WTC11 (cell line): ENCODE results near the gene MVD. TPM values are rescaled to one million over a fixed set of nuclear protein-coding genes. Genes with fewer than 3 reads are reported as not detected.

Experiments used
- ATAC-seq: fragments of 200-7000 bp; cut with Tn5 transposase; 2 replicates; pipeline ENCODE4 v1.10.0; 2021; ENCODE audit warnings: mild to moderate bottlenecking, moderate library complexity
- CTCF ChIA-PET: fragments of 300-600 bp; sonication (Branson Sonifier 250); formaldehyde crosslinking; loops from one replicate; lab custom pipeline; 2021; ENCODE audit warnings: antibody characterized with exemption; lab: Charles Lee
- POLR2A ChIA-PET: fragments of 350-600 bp; sonication (Branson Sonifier 250); formaldehyde crosslinking; loops from one replicate; lab custom pipeline; 2021; ENCODE audit warnings: antibody characterized with exemption; lab: Charles Lee
- DNase-seq: peaks from one replicate; pipeline ENCODE4 v3.0.0; 2021; ENCODE audit warnings: low spot score
- H3K27ac Mint-ChIP-seq: 2 replicates; pipeline ENCODE4 v1.8.0; 2021; ENCODE audit warnings: mixed read lengths
- H3K27me3 Mint-ChIP-seq: 2 replicates; pipeline ENCODE4 v1.8.0; 2021; ENCODE audit warnings: low read depth, mild to moderate bottlenecking, moderate library complexity, mixed read lengths
- H3K36me3 Mint-ChIP-seq: 2 replicates; pipeline ENCODE4 v1.8.0; 2021; ENCODE audit warnings: mixed read lengths
- H3K4me1 Mint-ChIP-seq: 2 replicates; pipeline ENCODE4 v1.8.0; 2022; ENCODE audit warnings: mixed read lengths
- H3K4me3 Mint-ChIP-seq: 2 replicates; pipeline ENCODE4 v1.8.0; 2021; ENCODE audit warnings: mild to moderate bottlenecking, moderate library complexity, mixed read lengths
- H3K9me3 Mint-ChIP-seq: 2 replicates; pipeline ENCODE4 v1.8.0; 2021; ENCODE audit warnings: mixed read lengths
- CBFB ChIP-seq: sonication (generic); formaldehyde crosslinking; IDR thresholded peaks from 2 replicates; pipeline ENCODE4 v1.8.1; 2022; ENCODE audit warnings: mild to moderate bottlenecking, low read depth, missing genetic modification reagents
- EMX1 ChIP-seq: fragments of 250-450 bp; sonication (Bioruptor Pico); IDR thresholded peaks from 2 replicates; pipeline ENCODE4 v1.8.0; 2021; ENCODE audit warnings: mild to moderate bottlenecking
- ETV6 ChIP-seq: sonication (generic); formaldehyde crosslinking; IDR thresholded peaks from 2 replicates; pipeline ENCODE4 v1.8.1; 2022; ENCODE audit warnings: mild to moderate bottlenecking, missing genetic modification reagents
- FOXK1 ChIP-seq: sonication (generic); formaldehyde crosslinking; IDR thresholded peaks from 2 replicates; pipeline ENCODE4 v1.8.0; 2022; ENCODE audit warnings: mild to moderate bottlenecking, moderate library complexity, missing genetic modification reagents
- GRHL2 ChIP-seq: fragments of 250-450 bp; sonication (Bioruptor Pico); IDR thresholded peaks from 2 replicates; pipeline ENCODE4 v1.8.0; 2022; ENCODE audit warnings: mild to moderate bottlenecking, moderate library complexity; ENCODE audit not compliant: insufficient replicate concordance, severe bottlenecking
- HMGA2 ChIP-seq: fragments of 250-450 bp; sonication (Bioruptor Pico); IDR thresholded peaks from 2 replicates; pipeline ENCODE4 v1.4.0; 2021; ENCODE audit warnings: mild to moderate bottlenecking, moderate library complexity
- JAZF1 ChIP-seq: fragments of 250-450 bp; sonication (Bioruptor Pico); IDR thresholded peaks from 2 replicates; pipeline ENCODE4 v1.9.0; 2021; ENCODE audit warnings: moderate library complexity, mild to moderate bottlenecking, inconsistent platforms
- JUN ChIP-seq: sonication (generic); formaldehyde crosslinking; IDR thresholded peaks from 2 replicates; pipeline ENCODE4 v1.8.0; 2023; ENCODE audit warnings: mild to moderate bottlenecking, missing genetic modification reagents
- MYBL2 ChIP-seq: sonication (generic); formaldehyde crosslinking; IDR thresholded peaks from 2 replicates; pipeline ENCODE4 v1.8.1; 2023; ENCODE audit warnings: mild to moderate bottlenecking, moderate library complexity, missing genetic modification reagents
- RORB ChIP-seq: fragments of 250-450 bp; sonication (Bioruptor Pico); IDR thresholded peaks from 2 replicates; pipeline ENCODE4 v1.9.0; 2021; ENCODE audit warnings: mild to moderate bottlenecking
- SMAD3 ChIP-seq: sonication (generic); formaldehyde crosslinking; IDR thresholded peaks from 2 replicates; pipeline ENCODE4 v1.8.0; 2022; ENCODE audit warnings: missing genetic modification reagents, mild to moderate bottlenecking, borderline replicate concordance
- SMAD4 ChIP-seq: sonication (generic); formaldehyde crosslinking; IDR thresholded peaks from 2 replicates; pipeline ENCODE4 v1.8.0; 2022; ENCODE audit warnings: mild to moderate bottlenecking, missing genetic modification reagents
- SOX15 ChIP-seq: fragments of 250-450 bp; sonication (Bioruptor Pico); IDR thresholded peaks from 2 replicates; pipeline ENCODE4 v1.9.0; 2021; ENCODE audit warnings: mild to moderate bottlenecking
- TEAD1 ChIP-seq: sonication (generic); formaldehyde crosslinking; IDR thresholded peaks from 2 replicates; pipeline ENCODE4 v1.8.0; 2022; ENCODE audit warnings: mild to moderate bottlenecking, missing genetic modification reagents
- TP53 ChIP-seq: sonication (generic); formaldehyde crosslinking; IDR thresholded peaks from 2 replicates; pipeline ENCODE4 v1.8.1; 2023; ENCODE audit warnings: mild to moderate bottlenecking, missing genetic modification reagents
- ZNF138 ChIP-seq: sonication (generic); formaldehyde crosslinking; conservative IDR thresholded peaks from 2 replicates; pipeline ENCODE4 v1.8.1; 2022; ENCODE audit warnings: mild to moderate bottlenecking, moderate library complexity, missing genetic modification reagents
- ZNF263 ChIP-seq: sonication (generic); formaldehyde crosslinking; IDR thresholded peaks from 2 replicates; pipeline ENCODE4 v1.8.1; 2022; ENCODE audit warnings: low read depth, mild to moderate bottlenecking, moderate library complexity, missing genetic modification reagents
- ZNF317 ChIP-seq: sonication (generic); formaldehyde crosslinking; IDR thresholded peaks from 2 replicates; pipeline ENCODE4 v1.8.1; 2023; ENCODE audit warnings: low read depth, mild to moderate bottlenecking, moderate library complexity, missing genetic modification reagents, borderline replicate concordance
- ZNF396 ChIP-seq: fragments of 250-450 bp; sonication (Bioruptor Pico); IDR thresholded peaks from 2 replicates; pipeline ENCODE4 v1.8.0; 2021; ENCODE audit warnings: mild to moderate bottlenecking, moderate library complexity, borderline replicate concordance
- total RNA-seq: library from RNA; stranded (reverse); gene quantifications from 3 replicates; pipeline ENCODE4 v1.2.3, GENCODE V29; 2021
- TF ChIP-seq, protein P1 (sequence below): fragments of 250-450 bp; sonication (Bioruptor Pico); IDR thresholded peaks from 2 replicates; pipeline ENCODE4 v1.9.0; 2021; ENCODE audit warnings: mild to moderate bottlenecking
- TF ChIP-seq, protein P2 (sequence below): sonication (generic); formaldehyde crosslinking; IDR thresholded peaks from 2 replicates; pipeline ENCODE4 v1.8.0; 2022; ENCODE audit warnings: missing genetic modification reagents
- TF ChIP-seq, protein P3 (sequence below): sonication (generic); formaldehyde crosslinking; IDR thresholded peaks from 2 replicates; pipeline ENCODE4 v1.8.1; 2022; ENCODE audit warnings: missing genetic modification reagents, borderline replicate concordance
- TF ChIP-seq, protein P4 (sequence below): sonication (generic); formaldehyde crosslinking; IDR thresholded peaks from 2 replicates; pipeline ENCODE4 v1.8.1; 2022; ENCODE audit warnings: low read depth, mild to moderate bottlenecking, moderate library complexity, missing genetic modification reagents, borderline replicate concordance
- TF ChIP-seq, protein P5 (sequence below): sonication (generic); formaldehyde crosslinking; IDR thresholded peaks from 2 replicates; pipeline ENCODE4 v1.8.1; 2023; ENCODE audit warnings: mild to moderate bottlenecking, moderate library complexity, missing genetic modification reagents
- TF ChIP-seq, protein P6 (sequence below): sonication (generic); formaldehyde crosslinking; IDR thresholded peaks from 2 replicates; pipeline ENCODE4 v1.8.0; 2023; ENCODE audit warnings: missing genetic modification reagents
- TF ChIP-seq, protein P7 (sequence below): sonication (generic); formaldehyde crosslinking; IDR thresholded peaks from 2 replicates; pipeline ENCODE4 v1.8.0; 2022; ENCODE audit warnings: mild to moderate bottlenecking, missing genetic modification reagents

MVD gene
- total RNA-seq, 1 experiment from 2014 or later, result 113 TPM

DNA sequence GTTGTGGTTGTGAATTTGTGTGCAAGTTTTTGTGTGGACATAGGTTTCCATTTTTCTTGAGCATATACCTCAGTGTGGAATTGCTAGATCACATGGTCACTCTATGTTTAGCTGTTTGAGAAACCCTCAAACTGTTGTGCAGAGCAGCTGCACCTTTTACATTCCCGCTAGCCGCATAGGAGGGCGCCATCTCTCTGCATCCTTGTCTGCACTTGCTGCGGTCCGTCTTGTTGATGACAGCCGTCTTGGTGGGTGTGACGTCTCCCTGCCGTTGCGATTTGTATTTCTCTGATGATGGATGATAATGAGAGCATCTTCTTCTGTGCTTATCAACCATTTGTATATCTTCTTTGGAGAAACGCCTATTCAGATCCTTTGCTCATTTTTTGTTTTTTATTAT is 49.6 kb downstream of the MVD start:
- Mint-ChIP-seq H3K4me3 (no peak overlapping the region), H3K36me3 (peaks cover 25% of the 10 kb centered on the region), H3K27me3 (no peaks in the 10 kb centered on the region)

DNA sequence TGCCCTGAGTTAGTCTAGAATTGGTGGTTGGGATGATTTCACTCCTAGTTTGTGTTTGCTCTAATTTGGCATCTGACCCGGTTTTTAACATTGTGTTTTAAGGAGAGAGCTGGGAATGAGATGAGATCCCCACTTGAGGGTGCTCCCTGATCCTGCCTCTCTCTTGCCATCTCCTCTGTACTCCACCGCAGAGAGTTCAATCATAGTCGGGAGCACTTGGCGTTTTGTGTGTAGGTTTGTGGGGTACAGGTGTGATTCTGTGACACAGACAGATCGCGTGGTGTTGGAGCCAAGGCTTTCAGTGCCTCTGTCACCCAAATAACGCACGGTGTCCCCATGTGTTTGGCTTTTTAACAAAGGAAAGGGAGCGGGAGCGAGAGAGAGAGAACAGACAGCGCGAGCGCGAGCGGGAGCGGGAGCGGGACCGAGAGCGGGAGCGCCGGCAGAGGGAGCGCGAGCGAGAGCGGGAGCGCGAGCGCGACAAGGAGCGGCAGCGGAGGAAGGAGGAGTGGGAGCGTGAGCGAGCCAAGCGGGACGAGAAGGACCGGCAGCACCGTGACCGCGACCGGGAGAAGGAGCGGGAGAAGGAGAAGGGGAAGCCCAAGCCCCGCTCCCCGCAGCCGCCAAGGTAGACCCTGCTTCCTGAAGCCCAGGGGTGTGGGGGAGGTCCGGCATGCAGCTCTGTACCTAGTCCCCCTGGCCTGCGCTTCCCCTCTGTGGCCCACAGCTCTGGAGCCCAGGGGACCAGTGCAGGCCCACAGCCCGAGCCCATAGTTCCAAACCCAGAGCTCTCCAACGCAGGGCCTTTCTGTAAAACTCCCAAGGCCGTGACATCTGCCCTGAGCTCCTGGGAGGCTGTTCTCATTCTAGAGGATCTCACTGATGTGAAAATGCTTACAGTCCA is 51.7 kb downstream of the MVD start:
- H3K27ac Mint-ChIP-seq, result peak overlapping the region; percentile 10
- H3K36me3 Mint-ChIP-seq, result peaks cover 39% of the 10 kb centered on the region
- H3K4me1 Mint-ChIP-seq, result peaks cover 13% of the 10 kb centered on the region
- peak overlapping the region; percentile 57 for H3K4me3 Mint-ChIP-seq
- CTCF ChIA-PET, result interaction anchor here (0.9 to 2.7 kb wide), 10 partner anchors 12 to 87 kb away, joined by 3 to 34 read pairs (median 7); partner anchors contain the start of genes IL17C and ZC3H18
- no peaks in the 10 kb centered on the region for H3K9me3 Mint-ChIP-seq
- TF ChIP-seq CBFB, result no peak
- TF ChIP-seq EMX1 (CRISPR knock-in tag), result no peak
- no peak for TF ChIP-seq SMAD4 (CRISPR knock-in tag)
- TF ChIP-seq ZNF138 (CRISPR knock-in tag), result no peak
- peak; percentile 84 for TF ChIP-seq ZNF263
- TF ChIP-seq HMGA2 (CRISPR knock-in tag), result no peak
- TF ChIP-seq MYBL2 (CRISPR knock-in tag), result no peak
- TF ChIP-seq, protein P1, sequence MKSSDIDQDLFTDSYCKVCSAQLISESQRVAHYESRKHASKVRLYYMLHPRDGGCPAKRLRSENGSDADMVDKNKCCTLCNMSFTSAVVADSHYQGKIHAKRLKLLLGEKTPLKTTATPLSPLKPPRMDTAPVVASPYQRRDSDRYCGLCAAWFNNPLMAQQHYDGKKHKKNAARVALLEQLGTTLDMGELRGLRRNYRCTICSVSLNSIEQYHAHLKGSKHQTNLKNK (CRISPR knock-in tag), result no peak
- no peak for TF ChIP-seq FOXK1
- TF ChIP-seq JUN (CRISPR knock-in tag), result no peak
- TF ChIP-seq, protein P2, sequence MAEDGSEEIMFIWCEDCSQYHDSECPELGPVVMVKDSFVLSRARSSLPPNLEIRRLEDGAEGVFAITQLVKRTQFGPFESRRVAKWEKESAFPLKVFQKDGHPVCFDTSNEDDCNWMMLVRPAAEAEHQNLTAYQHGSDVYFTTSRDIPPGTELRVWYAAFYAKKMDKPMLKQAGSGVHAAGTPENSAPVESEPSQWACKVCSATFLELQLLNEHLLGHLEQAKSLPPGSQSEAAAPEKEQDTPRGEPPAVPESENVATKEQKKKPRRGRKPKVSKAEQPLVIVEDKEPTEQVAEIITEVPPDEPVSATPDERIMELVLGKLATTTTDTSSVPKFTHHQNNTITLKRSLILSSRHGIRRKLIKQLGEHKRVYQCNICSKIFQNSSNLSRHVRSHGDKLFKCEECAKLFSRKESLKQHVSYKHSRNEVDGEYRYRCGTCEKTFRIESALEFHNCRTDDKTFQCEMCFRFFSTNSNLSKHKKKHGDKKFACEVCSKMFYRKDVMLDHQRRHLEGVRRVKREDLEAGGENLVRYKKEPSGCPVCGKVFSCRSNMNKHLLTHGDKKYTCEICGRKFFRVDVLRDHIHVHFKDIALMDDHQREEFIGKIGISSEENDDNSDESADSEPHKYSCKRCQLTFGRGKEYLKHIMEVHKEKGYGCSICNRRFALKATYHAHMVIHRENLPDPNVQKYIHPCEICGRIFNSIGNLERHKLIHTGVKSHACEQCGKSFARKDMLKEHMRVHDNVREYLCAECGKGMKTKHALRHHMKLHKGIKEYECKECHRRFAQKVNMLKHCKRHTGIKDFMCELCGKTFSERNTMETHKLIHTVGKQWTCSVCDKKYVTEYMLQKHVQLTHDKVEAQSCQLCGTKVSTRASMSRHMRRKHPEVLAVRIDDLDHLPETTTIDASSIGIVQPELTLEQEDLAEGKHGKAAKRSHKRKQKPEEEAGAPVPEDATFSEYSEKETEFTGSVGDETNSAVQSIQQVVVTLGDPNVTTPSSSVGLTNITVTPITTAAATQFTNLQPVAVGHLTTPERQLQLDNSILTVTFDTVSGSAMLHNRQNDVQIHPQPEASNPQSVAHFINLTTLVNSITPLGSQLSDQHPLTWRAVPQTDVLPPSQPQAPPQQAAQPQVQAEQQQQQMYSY (CRISPR knock-in tag), result peak; percentile 31; the same call in 1 of the 2 replicates
- TF ChIP-seq, protein P3, sequence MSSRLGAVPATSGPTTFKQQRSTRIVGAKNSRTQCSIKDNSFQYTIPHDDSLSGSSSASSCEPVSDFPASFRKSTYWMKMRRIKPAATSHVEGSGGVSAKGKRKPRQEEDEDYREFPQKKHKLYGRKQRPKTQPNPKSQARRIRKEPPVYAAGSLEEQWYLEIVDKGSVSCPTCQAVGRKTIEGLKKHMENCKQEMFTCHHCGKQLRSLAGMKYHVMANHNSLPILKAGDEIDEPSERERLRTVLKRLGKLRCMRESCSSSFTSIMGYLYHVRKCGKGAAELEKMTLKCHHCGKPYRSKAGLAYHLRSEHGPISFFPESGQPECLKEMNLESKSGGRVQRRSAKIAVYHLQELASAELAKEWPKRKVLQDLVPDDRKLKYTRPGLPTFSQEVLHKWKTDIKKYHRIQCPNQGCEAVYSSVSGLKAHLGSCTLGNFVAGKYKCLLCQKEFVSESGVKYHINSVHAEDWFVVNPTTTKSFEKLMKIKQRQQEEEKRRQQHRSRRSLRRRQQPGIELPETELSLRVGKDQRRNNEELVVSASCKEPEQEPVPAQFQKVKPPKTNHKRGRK (CRISPR knock-in tag), result no peak
- TF ChIP-seq SMAD3 (CRISPR knock-in tag), result no peak
- TF ChIP-seq, protein P4, sequence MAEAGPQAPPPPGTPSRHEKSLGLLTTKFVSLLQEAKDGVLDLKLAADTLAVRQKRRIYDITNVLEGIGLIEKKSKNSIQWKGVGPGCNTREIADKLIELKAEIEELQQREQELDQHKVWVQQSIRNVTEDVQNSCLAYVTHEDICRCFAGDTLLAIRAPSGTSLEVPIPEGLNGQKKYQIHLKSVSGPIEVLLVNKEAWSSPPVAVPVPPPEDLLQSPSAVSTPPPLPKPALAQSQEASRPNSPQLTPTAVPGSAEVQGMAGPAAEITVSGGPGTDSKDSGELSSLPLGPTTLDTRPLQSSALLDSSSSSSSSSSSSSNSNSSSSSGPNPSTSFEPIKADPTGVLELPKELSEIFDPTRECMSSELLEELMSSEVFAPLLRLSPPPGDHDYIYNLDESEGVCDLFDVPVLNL (CRISPR knock-in tag), result no peak
- TF ChIP-seq, protein P5, sequence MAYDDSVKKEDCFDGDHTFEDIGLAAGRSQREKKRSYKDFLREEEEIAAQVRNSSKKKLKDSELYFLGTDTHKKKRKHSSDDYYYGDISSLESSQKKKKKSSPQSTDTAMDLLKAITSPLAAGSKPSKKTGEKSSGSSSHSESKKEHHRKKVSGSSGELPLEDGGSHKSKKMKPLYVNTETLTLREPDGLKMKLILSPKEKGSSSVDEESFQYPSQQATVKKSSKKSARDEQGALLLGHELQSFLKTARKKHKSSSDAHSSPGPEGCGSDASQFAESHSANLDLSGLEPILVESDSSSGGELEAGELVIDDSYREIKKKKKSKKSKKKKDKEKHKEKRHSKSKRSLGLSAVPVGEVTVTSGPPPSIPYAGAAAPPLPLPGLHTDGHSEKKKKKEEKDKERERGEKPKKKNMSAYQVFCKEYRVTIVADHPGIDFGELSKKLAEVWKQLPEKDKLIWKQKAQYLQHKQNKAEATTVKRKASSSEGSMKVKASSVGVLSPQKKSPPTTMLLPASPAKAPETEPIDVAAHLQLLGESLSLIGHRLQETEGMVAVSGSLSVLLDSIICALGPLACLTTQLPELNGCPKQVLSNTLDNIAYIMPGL (CRISPR knock-in tag), result peak; percentile 48
- 0 out of 2 replicates have a peak, but pooled peaks have one; percentile 32 for TF ChIP-seq TP53 (CRISPR knock-in tag)
- TF ChIP-seq GRHL2 (CRISPR knock-in tag), result no peak
- no peak for TF ChIP-seq ETV6 (CRISPR knock-in tag)
- TF ChIP-seq, all 79 proteins: peak for 4
- POLR2A ChIA-PET, result interaction anchor here (0.6 to 1.5 kb wide), 4 partner anchors 21 to 897 kb away, joined by 3 to 7 read pairs (median 4); partner anchors contain the start of gene SNAI3
- peak; percentile 81 for ATAC-seq
- H3K27me3 Mint-ChIP-seq, result no peaks in the 10 kb centered on the region
- DNase-seq, result peak; percentile 68

More for the DNA sequence above, 49.6 kb downstream of the MVD start:
- ChIA-PET CTCF (interaction anchor here (1.1 to 2.5 kb wide), 3 partner anchors 10 to 124 kb away, joined by 3 to 14 read pairs (median 5); no protein-coding TSS in a partner anchor), POLR2A (no interaction called here)
- H3K9me3 Mint-ChIP-seq, result no peaks in the 10 kb centered on the region
- ATAC-seq (no peak), DNase-seq (no peak)
- peak overlapping the region; percentile 53 for H3K27ac Mint-ChIP-seq
- TF ChIP-seq RORB (CRISPR knock-in tag) (no peak), ZNF396 (no peak), JAZF1 (CRISPR knock-in tag) (no peak), SOX15 (CRISPR knock-in tag) (no peak), EMX1 (CRISPR knock-in tag) (no peak), SMAD4 (CRISPR knock-in tag) (no peak), ZNF317 (CRISPR knock-in tag) (no peak), TEAD1 (CRISPR knock-in tag) (no peak)
- TF ChIP-seq, protein P6, sequence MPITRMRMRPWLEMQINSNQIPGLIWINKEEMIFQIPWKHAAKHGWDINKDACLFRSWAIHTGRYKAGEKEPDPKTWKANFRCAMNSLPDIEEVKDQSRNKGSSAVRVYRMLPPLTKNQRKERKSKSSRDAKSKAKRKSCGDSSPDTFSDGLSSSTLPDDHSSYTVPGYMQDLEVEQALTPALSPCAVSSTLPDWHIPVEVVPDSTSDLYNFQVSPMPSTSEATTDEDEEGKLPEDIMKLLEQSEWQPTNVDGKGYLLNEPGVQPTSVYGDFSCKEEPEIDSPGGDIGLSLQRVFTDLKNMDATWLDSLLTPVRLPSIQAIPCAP (CRISPR knock-in tag), result no peak
- TF ChIP-seq, protein P7, sequence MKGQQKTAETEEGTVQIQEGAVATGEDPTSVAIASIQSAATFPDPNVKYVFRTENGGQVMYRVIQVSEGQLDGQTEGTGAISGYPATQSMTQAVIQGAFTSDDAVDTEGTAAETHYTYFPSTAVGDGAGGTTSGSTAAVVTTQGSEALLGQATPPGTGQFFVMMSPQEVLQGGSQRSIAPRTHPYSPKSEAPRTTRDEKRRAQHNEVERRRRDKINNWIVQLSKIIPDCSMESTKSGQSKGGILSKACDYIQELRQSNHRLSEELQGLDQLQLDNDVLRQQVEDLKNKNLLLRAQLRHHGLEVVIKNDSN, result no peak
- peaks cover 17% of the 10 kb centered on the region for H3K4me1 Mint-ChIP-seq
